ENCODE results near the gene ASCL2.

The ASCL2 gene

DNA sequence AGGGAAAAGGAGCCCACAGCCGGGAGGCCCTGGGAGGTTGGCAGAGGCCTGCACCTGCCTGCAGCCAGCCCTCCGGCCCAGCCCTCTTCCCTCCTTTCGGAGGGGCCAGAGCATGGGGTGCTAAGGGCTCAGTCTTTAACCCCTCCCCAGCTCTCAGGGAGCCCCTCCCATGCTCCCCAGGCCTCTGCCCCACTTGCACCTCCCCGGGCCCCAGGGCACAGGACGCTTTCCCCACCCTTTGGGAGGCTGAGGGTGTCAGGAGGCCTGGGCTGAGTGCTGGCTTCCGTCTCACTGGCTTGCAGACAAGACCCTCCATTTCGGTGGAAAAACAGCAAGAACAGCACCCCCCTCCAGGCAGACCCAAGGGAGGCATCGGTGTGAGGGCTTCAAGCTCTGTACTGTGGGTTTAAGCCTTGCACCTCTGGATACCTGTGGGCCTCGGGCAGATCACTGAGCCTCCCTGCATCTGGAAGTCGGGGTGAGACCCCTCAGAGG, 7.3 kb downstream of the ASCL2 start:
- DNase-seq (ENCODE audit: low read depth, low spot score), result no peak
- H3K27ac ChIP-seq, result no peak overlapping the region

DNA sequence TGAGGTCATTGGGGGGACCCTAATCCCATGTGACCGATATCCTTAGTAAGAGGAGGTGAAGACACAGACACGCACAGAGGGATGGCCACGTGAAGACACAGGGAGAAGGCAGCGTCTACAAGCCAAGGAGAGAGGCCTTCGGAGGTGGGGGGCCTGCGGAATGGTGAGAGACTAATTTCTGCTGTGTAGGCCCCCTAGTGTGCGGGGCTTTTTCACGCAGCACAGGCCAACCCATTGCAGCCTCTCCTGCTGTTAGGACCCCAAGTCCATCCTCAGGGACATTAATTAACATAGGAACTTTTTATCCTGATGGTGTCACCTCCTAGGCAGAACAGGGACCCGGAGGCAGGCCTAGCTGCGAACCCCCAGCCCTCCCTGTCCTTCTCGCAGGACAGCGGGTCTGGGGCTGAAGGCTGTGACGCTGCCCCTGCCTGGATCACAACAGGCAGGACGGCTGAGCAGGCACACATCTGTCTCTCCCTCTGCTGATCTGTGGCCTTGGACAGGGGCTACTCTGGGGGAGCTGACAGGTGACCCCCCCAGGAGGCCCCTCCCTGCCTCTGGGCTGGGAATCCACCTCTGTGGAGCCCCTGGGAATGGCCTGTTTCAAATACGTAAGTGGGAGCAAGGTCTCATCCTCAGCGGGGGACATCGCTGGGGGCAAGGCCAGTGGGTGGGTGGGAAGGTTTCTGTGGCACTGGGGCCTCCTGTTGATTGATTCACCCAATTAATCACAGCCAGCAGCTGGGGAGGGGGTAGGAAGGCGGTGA, 7.9 kb downstream of the ASCL2 start:
- no peak overlapping the region for H3K27ac ChIP-seq
- DNase-seq (ENCODE audit: low read depth, low spot score), result no peak

DNA sequence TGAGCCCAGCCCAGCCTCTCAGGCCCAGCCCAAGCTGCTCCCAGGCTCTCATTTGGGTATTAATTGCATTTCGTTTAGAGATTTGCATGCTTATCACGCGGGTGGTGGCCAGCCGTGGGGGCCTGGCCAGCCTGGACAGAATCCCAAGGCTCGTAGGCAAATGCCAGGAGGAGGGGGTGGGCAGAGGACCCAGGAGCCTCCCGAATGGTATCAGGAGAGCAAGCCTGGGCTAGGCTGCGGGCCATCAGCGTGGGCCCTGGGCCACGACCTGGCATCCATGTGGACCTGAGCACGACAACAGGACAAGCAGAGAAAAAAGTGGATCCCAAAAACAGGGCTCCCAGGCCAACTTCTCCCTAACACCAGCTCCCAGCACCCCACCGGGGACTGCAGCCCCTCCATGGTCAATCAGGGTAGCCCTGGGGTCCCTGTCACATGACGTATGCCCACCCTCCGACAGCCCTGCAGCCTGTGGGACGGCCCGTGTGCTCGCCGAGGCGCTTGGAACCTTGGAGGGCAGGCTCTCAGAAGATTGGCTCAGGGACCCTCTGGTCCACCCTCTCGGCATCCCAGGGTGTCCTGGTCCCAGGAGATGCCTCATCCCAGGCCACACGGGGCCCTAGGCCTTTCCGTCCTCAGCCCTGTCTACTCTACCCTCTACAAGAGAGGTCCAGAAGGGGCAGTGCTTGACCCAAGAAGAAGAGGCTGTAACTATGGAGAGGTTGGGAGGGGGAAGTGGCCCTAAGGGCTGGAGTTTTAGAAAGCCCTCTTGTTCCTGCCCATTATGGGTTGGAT, 8.8 kb downstream of the ASCL2 start:
- no peak for DNase-seq (ENCODE audit: low read depth, low spot score)
- H3K27ac ChIP-seq, result no peak overlapping the region

DNA sequence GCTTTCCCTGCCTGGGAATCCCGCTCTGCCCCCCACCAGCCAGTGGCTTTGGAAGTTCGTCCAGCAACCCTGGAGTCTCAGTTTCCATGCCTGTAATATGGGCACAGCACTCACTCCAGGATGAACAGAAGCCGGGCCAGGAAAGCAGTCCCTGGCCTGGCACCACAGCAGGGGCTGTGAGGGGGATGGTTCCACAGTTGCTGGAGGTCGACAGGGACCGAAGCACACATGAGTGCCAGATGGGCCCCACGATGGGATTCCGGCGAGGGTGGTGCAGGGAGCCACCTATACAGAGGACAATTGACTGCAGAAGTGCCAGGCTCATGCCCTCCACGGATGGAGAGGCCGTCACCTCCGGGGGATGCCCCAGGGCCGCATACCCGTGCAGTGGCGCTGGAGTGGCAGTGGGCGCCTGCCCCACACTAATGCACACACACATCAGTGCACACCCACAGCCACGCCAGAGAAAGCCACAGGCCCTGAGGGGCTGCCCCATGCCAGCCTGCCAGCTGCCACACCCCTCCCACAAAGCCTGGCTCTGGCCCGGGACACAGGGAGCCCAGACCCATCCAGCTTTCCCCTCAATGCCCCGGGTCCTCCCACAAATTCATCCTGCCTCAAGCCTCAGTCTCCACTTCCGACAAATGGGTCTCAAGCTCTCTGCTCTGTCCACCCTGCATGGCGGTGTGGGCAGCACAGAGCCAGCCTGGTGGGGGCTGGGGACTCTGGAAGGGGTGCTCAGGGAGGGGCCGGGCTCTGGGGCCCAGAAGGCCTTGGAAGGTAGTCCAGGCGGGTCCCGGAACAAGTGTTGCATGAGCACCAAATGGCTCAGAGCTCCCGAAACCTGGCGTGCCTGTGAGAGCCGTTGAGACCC, 9.7 kb downstream of the ASCL2 start:
- no peak for DNase-seq (ENCODE audit: low read depth, low spot score)
- H3K27ac ChIP-seq, result no peak overlapping the region

DNA sequence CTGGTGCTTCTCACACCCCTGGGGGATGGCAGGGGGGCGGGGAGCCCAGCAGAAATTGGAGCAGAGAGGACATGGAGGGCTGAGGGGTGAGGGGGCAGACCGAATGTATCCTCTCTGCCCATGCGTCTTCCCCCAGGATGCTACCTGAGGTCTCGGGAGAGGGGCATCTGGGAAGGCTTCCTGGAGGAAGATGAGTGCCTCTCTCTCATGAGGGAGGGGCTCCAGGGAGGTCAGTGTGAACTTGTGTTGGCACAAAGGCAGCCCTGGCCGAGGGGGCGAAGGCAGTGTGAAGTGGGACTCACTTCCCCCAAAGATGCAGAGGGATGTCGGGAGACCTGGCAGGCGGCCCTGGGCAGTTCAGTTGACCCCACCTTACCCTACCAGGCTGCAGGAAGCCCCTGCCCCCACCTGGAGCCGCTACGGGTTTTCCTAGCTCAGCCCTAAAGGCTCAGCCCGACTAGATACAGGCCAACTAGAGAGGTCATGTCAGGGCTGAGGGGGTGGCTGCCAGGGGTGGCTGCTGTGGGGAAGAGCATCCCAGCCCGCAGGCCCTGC, 10.4 kb downstream of the ASCL2 start:
- no peak overlapping the region for H3K27ac ChIP-seq
- no peak for DNase-seq (ENCODE audit: low read depth, low spot score)

DNA sequence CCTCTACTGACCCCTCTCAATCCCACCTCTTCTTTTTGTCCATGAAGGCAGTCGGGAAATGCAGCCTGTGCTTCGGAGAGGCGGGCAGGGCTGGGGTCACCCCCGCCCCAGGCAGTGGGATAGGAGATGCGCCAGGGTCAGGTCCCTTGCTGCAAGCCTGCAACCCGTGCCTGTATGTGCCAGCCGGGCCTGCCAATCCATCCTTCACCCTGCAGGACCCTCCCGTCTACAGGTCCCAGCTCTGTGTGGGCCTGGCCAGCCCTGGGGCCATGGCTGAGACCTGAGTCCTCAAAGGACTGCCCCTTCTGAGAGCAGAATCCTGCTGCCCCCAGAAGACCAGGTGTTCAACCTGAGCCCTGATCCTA, 10.9 kb downstream of the ASCL2 start:
- no peak for DNase-seq (ENCODE audit: low read depth, low spot score)
- H3K27ac ChIP-seq, result no peak overlapping the region

DNA sequence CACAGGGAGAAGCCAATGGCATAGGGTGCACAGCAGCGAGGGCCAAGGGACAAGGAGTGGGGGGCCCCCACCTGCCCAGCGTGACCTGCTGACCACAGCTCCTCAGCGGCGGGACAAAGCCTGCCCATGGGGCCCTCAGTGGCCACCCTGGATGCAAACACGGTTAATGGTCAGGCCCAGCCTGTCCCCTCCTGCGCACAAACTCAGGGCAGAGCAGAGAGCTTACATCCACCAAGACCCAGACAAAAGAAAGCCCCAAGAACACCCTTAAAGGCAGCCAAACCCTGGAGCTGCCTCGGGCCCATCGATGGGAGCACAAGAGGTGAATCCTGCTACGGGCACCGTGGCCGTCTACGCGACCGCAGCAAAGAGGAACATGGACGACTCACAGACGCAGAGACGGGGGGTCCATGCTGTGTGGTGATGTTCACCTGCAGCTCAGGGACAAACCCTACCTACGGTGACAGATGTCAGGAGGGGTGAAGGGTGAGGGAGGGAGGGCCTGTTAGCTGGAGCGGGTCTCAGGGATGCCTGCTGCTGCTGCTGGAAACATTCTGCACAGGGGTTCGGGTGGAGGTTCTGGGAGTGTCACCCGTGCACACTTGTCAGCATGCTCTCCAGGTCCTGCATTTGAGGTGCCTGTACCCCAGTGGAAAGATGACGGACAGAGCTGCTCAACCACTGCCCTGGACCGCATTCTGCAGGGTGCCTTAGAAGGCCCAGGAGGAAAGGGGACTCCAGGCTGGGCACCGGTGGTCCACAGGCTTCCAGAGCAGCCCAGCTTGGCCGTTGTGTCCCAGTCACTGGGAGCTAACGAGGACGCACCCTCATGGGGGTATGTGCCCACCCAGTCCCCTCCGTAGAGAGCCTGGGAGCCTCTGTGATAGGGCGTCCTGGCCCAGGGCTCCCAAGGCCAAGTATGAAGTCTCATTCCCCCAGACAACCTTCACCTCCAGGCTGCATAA, 11.6 kb downstream of the ASCL2 start:
- H3K27ac ChIP-seq, result no peak overlapping the region
- DNase-seq (ENCODE audit: low read depth, low spot score), result no peak

DNA sequence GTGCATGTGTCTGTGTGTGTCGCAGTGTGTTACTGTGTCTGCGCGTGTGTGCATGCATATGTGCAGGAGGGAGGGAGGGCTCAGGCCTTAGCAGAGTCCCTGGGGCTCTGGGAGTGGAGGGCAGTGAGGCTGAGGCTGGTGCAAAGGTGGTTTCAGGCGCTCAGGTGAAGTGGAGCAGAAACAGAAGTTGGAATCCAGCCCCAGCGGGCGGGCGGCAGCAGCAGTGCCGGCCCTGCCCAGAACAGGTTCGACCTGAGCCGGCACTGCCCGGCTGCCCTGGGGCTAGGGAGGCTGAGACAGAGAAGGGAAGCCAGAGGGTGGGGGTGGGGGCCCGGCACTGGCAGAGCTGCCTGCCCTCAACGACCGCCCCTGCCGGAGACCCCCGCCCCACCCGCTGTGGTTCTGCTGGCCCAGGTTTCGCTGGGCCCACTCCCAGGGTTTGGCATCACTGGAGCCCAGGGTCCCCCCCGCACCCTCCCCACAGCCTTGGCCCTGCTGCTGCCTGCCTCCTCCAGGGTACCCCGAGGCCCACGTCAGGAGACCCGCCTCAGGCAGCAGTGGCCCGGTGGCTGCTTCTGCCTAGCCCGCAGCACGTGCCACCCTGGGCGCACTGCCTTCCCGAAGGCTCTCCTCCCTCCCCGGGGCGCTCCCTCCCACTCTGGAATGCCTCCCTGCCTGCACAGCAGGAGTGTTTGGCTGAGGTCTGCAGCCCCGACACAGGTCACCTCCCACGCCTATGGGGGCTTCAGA, 13.3 kb downstream of the ASCL2 start:
- H3K27ac ChIP-seq, result peak overlapping the region; percentile 54
- peak; percentile 36 for DNase-seq (ENCODE audit: low read depth, low spot score)

DNA sequence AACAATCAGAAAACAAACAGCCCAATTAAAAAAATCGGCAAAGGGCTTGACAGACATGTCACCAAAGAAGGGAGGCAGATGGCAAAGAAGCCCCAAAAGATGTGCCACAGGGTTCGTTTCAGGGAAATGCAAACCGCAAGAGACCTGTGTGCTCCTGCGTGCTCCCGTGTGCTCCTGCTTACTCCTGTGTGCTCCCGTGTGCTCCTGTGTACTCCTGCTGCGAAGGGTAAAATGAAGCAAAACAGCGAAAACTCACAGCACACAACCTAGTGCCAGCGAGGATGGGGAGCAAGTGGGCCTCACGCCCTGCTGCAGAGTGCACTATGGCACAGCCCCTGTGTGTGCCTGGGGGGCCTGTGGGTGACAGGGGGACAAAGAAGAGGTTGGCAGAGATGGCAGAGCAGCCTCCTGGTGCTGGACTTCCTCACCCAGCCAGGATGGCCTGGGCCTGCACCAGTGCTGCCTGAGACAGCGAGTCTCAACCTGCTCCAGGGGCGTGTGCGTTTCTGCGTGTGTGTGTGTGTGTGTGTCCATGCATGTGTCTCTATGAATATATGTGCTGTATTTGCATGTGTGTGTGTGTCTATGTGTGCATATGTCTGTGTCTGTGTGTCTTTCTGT, 14.0 kb downstream of the ASCL2 start:
- peak overlapping the region; percentile 54 for H3K27ac ChIP-seq

DNA sequence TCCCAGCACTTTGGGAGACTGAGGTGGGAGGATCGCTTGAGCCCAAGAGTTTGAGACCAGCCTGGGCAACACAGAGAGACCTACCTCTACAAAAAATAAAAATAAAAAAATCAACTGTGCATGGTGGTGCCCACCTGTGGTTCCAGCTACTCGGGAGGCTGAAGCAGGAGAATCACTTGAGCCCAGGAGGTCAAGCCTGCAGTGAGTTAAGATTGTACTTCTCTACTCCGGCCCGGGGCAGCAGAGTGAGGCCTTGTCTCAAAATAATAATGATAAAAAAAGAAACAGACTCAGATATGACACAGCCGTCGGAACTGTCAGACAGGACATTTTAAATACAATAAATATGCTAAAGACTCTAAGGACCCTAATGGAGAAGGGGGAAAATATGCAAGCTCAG, 18.4 kb downstream of the ASCL2 start:
- DNase-seq (ENCODE audit: low read depth, low spot score), result no peak
- no peak overlapping the region for H3K27ac ChIP-seq

More for the DNA sequence above, 14.0 kb downstream of the ASCL2 start:
- DNase-seq (ENCODE audit: low read depth, low spot score), result peak; percentile 79

DNA sequence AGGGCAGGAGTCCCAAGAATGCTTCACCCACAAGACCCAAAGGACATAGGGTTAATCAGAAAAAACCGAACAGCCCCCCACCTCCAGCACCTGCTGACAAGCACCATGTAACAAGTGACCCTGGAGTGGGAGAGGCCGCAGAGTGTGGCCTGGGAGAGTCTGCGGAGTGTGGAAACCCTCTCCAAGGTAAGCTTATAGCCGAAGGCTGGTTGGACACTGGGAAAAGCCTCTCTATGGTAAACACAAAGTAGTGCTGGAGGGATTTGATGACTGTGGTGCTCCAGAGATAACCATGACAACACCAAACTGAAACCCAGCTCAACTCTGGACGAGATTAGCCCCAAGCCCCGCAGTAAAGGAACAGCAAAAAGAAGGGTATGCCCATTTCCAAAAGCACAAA, 19.2 kb downstream of the ASCL2 start:
- no peak overlapping the region for H3K27ac ChIP-seq
- no peak for DNase-seq (ENCODE audit: low read depth, low spot score)

DNA sequence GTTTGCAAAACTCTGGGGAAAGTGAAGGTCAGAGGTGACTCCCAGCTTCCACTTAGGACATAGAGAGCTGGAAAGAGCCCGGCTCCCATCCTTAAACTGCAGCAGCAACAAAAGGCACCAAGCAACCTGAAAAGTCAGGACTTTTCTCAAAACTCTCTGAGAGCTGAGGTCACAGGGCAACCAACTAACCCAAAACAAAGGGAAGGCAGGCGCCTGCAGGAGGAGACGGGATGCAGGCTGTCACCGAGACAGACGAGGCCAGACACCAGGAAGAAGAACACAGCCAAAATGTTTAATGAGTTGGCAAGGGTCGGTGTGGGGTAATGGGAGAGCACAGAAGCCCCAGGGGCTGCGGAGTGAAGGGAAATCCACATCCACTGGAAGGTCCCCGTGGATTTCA, 19.9 kb downstream of the ASCL2 start:
- no peak for DNase-seq (ENCODE audit: low read depth, low spot score)
- H3K27ac ChIP-seq, result no peak overlapping the region

DNA sequence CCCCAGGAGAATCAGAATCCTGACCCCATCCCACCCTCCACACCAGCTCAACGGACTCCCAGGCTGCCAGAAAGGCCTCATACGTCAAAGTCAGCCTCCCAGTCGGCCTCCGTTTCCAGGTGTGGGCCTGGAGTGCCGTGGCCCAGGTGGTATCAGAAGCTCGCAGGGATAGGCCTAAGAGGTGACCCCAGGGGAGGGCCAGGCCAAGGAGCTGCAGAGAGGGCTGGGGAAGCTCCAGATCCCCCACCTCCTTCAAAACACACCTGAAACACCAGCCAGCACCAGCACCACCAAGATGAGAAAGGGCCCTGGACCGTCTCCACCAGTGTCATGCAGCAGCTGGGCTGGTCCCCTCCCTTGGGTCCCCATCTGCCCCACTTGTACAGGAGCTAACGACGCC, 20.3 kb downstream of the ASCL2 start:
- DNase-seq (ENCODE audit: low read depth, low spot score), result no peak
- no peak overlapping the region for H3K27ac ChIP-seq

DNA sequence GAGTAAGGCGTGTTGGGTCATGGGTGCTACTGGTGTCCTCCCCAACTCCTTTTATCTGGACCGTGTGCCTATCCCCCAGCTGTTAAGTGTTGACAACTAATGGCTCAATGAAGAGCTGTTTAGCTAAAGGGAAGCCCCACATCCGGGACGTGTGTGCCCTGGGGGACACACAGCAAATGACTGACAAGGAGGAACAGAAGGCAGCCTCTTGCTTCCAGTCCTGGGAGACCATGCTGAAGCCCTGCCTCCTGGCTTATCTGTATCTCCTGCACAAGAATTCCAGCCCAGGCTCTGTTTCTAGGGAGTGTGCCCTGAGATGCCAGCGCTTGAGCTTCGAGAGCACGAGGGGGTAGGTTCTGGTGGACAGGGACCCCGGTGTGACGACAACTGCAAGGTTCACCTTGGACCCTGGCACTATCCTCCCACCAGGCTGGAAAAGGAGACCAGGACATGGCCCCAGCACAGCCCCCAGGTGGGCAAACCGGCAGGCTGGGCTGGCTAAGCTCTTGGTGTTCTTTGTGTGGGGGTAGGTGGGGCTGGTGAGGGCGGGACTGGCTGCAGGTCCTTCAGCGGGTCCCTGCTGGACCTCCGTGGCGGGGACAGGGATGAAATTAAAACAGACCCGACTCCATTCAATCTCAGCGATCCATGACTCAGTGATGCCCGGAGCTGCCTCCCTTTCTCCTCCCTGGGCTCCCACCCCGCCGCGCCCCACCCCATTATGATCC, 21.0 kb downstream of the ASCL2 start:
- no peak for DNase-seq (ENCODE audit: low read depth, low spot score)
- H3K27ac ChIP-seq, result no peak overlapping the region

DNA sequence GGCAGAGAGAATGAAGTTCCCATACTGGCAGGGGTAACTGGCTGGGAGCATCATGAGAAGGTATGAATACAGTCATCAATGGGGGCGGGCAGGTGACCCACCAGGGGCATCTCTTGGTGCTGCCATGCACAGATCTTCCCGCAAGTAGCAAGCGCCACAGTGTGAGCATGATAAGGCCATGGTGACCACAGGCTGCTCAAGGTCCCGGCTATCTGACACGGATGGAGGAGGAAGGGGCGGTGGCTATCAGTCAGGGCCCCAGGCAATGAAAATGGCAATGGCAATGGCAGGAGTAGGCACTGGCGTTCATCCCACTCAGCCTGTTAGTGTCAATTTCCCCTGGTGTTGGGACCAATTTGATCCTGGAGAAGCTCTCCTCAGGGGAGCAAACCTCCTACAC, 21.6 kb downstream of the ASCL2 start:
- DNase-seq (ENCODE audit: low read depth, low spot score), result no peak
- no peak overlapping the region for H3K27ac ChIP-seq

DNA sequence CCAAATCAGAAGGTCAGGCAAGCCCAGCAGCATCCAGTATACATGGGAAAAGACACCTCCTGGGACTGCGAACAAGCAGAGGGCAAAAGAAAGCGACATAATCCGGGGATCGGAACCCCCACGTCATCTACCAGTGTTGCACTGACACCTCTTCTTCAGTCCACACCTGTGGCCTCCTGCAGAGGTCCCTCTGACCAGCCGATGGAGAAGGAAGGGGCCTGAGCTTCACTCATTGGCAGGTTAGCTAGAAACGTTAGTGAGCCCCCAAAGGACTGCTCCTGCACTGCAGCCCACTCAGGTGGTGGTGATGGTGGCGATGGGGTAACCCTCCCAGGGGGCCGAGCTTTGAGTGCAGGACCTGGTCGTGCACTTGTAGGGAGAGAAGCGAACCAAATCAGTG, 22.1 kb downstream of the ASCL2 start:
- no peak overlapping the region for H3K27ac ChIP-seq
- DNase-seq (ENCODE audit: low read depth, low spot score), result no peak

DNA sequence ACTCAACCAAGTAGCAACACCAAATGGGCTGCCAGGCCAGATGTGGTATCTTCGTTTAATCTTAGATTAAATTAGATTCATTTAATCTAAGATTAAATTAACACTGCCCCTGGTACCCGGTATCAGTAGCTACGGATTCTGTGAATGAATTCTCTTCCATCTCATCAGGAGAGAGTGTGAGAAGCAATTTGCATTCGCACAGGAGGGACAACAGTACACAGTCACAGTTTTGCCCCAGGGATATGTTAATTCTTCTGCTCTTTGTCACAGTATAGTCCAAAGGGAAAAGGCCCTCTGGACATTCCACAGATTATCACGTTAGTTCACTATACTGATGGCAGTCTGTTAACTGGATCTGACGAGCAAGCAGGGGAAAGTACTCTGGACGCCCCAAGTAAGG, 22.9 kb downstream of the ASCL2 start:
- H3K27ac ChIP-seq, result no peak overlapping the region
- no peak for DNase-seq (ENCODE audit: low read depth, low spot score)

DNA sequence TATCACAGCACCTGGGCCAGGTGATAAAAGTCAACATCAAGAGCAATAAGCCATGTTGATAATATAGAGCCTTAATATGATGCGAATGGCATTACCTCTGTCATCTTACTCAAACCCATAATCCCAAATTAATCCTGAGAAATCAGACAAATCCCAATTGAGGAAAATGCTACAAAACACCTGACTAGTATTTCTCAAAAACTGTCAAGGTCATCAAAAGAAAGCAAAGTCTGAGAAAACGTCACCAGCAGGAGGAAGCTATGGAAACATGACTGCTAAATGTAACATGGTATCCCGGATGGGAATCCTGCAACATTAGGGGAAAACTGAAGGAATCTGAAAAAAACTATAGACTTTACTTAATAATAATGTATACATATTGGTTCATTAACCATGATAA, 29.6 kb downstream of the ASCL2 start:
- no peak for DNase-seq (ENCODE audit: low read depth, low spot score)
- no peak overlapping the region for H3K27ac ChIP-seq

All from epithelial cell of prostate (primary cell).